ENCODE measurements around the gene CD84. TPM values are rescaled to one million over a fixed set of nuclear protein-coding genes. Genes with fewer than 3 reads are reported as not detected.
"Not testable (repeated sequence)": the region's sequence is repeated elsewhere in the genome, so short reads cannot be mapped to it uniquely, and the experiment has no call there.

The CD84 gene
- total RNA-seq, 1 donor from 2014 or later, result 8.1 TPM

- Histone ChIP-seq H3K27me3 (no peaks in the 10 kb centered on the region), H3K27ac (no peak overlapping the region), H3K9me3 (no peaks in the 10 kb centered on the region), H3K4me3 (no peak overlapping the region), H3K36me3 (no peaks in the 10 kb centered on the region), H3K4me1 (no peaks in the 10 kb centered on the region)
- DNase-seq (ENCODE audit: extremely low spot score in 2 of 2), result no peak
- no peak for TF ChIP-seq CTCF (IDR thresholded peaks at IDR 0.05)
- TF ChIP-seq POLR2A (IDR thresholded peaks at IDR 0.05), result no peak
- TF ChIP-seq POLR2AphosphoS5 (IDR thresholded peaks at IDR 0.05; ENCODE audit: insufficient read depth in 1 of 2, low read depth in 1 of 2), result no peak
- intact Hi-C loops (cut with DNase I), result no loop called here
Measured at GRCh38 chr1:160567341-160567740, 12.0 kb downstream of the CD84 start.

- Histone ChIP-seq H3K27me3 (no peaks in the 10 kb centered on the region), H3K9me3 (no peaks in the 10 kb centered on the region), H3K4me3 (no peak overlapping the region), H3K36me3 (no peaks in the 10 kb centered on the region), H3K4me1 (no peaks in the 10 kb centered on the region), H3K27ac (no peak overlapping the region)
- intact Hi-C loops (cut with DNase I), result no loop called here
- TF ChIP-seq CTCF (IDR thresholded peaks at IDR 0.05) (no peak), POLR2A (IDR thresholded peaks at IDR 0.05) (no peak), POLR2AphosphoS5 (IDR thresholded peaks at IDR 0.05; ENCODE audit: insufficient read depth in 1 of 2, low read depth in 1 of 2) (no peak)
- no peak for DNase-seq (ENCODE audit: extremely low spot score in 2 of 2)
Measured at GRCh38 chr1:160565564-160565963, 13.7 kb downstream of the CD84 start.

DNA sequence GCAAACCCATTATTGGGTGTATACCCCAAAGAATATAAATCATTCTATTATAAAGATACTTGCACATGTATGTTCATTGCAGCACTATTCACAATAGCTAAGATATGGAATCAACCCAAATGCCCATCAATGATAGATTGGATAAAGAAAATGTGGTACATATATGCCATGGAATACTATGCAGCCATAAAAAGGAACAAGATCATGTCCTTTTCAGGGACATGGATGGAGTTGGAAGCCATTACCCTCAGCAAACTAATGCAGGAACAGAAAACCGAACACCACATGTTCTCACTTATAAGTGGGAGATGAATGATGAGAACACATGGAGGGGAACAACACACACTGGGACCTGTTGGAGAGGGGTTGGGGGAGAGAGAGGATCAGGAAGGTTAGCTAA, 16.1 kb downstream of the CD84 start:
- H3K27me3 ChIP-seq; H3K4me3 ChIP-seq; H3K27ac ChIP-seq; H3K4me1 ChIP-seq; H3K9me3 ChIP-seq; intact Hi-C loops (cut with DNase I); H3K36me3 ChIP-seq; DNase-seq (ENCODE audit: extremely low spot score in 2 of 2): not testable (repeated sequence)

- H3K4me1 ChIP-seq; H3K9me3 ChIP-seq; H3K36me3 ChIP-seq; DNase-seq (ENCODE audit: extremely low spot score in 2 of 2); H3K4me3 ChIP-seq; intact Hi-C loops (cut with DNase I); H3K27ac ChIP-seq; H3K27me3 ChIP-seq: not testable (repeated sequence)
Measured at GRCh38 chr1:160562745-160563144, 16.6 kb downstream of the CD84 start.

DNA sequence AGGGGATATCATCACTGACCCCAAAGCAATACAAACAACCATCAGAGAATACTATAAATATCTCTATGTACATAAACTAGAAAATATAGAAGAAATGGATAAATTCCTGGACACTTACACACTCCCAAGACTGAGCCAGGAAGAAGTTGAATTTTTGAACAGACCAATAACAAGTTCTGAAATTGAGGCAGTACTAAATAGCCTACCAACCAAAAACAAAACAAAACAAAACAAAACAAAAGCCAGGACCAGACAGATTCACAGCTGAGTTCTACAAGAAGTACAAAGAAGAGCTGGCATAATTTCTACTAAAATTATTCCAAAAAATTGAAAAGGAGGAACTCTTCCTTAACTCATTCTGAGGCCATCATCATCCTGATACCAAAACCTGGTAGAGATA, 18.5 kb downstream of the CD84 start:
- TF ChIP-seq POLR2A (IDR thresholded peaks at IDR 0.05) (no peak), CTCF (IDR thresholded peaks at IDR 0.05) (no peak), POLR2AphosphoS5 (IDR thresholded peaks at IDR 0.05; ENCODE audit: insufficient read depth in 1 of 2, low read depth in 1 of 2) (no peak)
- no peaks in the 10 kb centered on the region for H3K4me1 ChIP-seq
- no peaks in the 10 kb centered on the region for H3K36me3 ChIP-seq
- intact Hi-C loops (cut with DNase I), result no loop called here
- H3K4me3 ChIP-seq, result no peak overlapping the region
- no peak overlapping the region for H3K27ac ChIP-seq
- H3K27me3 ChIP-seq, result no peaks in the 10 kb centered on the region
- H3K9me3 ChIP-seq, result no peaks in the 10 kb centered on the region
- no peak for DNase-seq (ENCODE audit: extremely low spot score in 2 of 2)

DNA sequence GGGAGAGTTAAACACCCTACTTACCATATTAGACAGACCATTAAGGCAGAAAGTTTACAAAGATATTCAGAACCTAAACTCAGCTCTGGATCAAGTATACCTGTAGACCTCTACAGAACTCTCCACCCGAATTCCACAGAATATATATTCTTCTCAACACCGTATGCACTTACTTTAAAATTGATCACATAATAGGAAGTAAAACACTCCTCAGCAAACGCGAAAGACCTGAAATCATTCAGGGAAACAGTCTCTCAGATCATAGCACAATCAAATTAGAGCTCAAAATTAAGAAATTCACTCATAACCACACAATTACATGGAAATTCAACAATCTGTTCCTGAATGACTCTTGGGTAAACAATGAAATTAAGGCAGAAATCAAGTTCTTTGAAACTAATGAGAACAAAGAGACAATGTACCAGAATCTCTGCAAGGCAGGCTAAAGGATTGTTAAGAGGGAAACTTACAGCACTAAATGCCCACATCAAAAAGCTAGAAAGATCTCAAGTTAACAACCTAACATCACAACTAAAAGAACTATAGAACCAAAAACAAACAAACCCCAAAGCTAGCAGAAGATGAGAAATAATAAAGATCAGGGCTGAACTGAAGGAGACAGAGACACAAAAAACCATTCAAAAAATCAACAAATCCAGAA, 19.1 kb downstream of the CD84 start:
- no peak overlapping the region for H3K27ac ChIP-seq
- H3K4me3 ChIP-seq, result no peak overlapping the region
- H3K9me3 ChIP-seq, result no peaks in the 10 kb centered on the region
- DNase-seq (ENCODE audit: extremely low spot score in 2 of 2), result no peak
- no peaks in the 10 kb centered on the region for H3K36me3 ChIP-seq
- no peak for TF ChIP-seq POLR2AphosphoS5 (IDR thresholded peaks at IDR 0.05; ENCODE audit: insufficient read depth in 1 of 2, low read depth in 1 of 2)
- no peak for TF ChIP-seq CTCF (IDR thresholded peaks at IDR 0.05)
- no peak for TF ChIP-seq POLR2A (IDR thresholded peaks at IDR 0.05)
- no peaks in the 10 kb centered on the region for H3K4me1 ChIP-seq
- H3K27me3 ChIP-seq, result no peaks in the 10 kb centered on the region
- intact Hi-C loops (cut with DNase I), result no loop called here

GRCh38 chr1:160559437-160559836, 19.9 kb downstream of the CD84 start:
- H3K27ac ChIP-seq; DNase-seq (ENCODE audit: extremely low spot score in 2 of 2); H3K4me1 ChIP-seq; H3K27me3 ChIP-seq; H3K9me3 ChIP-seq; H3K36me3 ChIP-seq; H3K4me3 ChIP-seq; intact Hi-C loops (cut with DNase I): not testable (repeated sequence)
